ENCODE results near the gene CD2BP2. TPM values are rescaled to one million over a fixed set of nuclear protein-coding genes. Genes with fewer than 3 reads are reported as not detected.

Gene CD2BP2
- total and polyA plus RNA-seq, 8 donors, result 24.8 to 36.5 (median 30.7) TPM

GRCh38 chr16:30381291-30382041 is 26.4 kb upstream of the CD2BP2 start:
- ATAC-seq, result no peak
- no peak for TF ChIP-seq CTCF (IDR thresholded peaks at IDR 0.05)
- intact Hi-C loops (cut with DNase I), result no loop called here
- WGBS, 2 donors, result 81 to 83% methylated on average over 13 of the region's 13 CpGs
- no peak overlapping the region for H3K27ac ChIP-seq
- no peaks in the 10 kb centered on the region for H3K36me3 ChIP-seq
- H3K27me3 ChIP-seq, result no peaks in the 10 kb centered on the region
- no peak for DNase-seq
- no peak overlapping the region for H3K4me3 ChIP-seq
- no peaks in the 10 kb centered on the region for H3K9me3 ChIP-seq
- peaks cover 0 to 4% (median 0%) of the 10 kb centered on the region in 3 donors for H3K4me1 ChIP-seq
- no peak for FAIRE-seq

- intact Hi-C loops (cut with DNase I), result no loop called here
- no peak for TF ChIP-seq CTCF (IDR thresholded peaks at IDR 0.05)
- H3K36me3 ChIP-seq, result no peaks in the 10 kb centered on the region
- no peaks in the 10 kb centered on the region for H3K9me3 ChIP-seq
- H3K27ac ChIP-seq, result no peak overlapping the region
- DNase-seq, result no peak
- no peak for ATAC-seq
- no peak for FAIRE-seq
- H3K4me3 ChIP-seq, result no peak overlapping the region
- peaks cover 0 to 4% (median 0%) of the 10 kb centered on the region in 3 donors for H3K4me1 ChIP-seq
- 86 to 88% methylated on average over 6 of the region's 6 CpGs for WGBS, 2 donors
- H3K27me3 ChIP-seq, result no peaks in the 10 kb centered on the region
Measured at GRCh38 chr16:30380803-30381208, 25.7 kb upstream of the CD2BP2 start.

DNA sequence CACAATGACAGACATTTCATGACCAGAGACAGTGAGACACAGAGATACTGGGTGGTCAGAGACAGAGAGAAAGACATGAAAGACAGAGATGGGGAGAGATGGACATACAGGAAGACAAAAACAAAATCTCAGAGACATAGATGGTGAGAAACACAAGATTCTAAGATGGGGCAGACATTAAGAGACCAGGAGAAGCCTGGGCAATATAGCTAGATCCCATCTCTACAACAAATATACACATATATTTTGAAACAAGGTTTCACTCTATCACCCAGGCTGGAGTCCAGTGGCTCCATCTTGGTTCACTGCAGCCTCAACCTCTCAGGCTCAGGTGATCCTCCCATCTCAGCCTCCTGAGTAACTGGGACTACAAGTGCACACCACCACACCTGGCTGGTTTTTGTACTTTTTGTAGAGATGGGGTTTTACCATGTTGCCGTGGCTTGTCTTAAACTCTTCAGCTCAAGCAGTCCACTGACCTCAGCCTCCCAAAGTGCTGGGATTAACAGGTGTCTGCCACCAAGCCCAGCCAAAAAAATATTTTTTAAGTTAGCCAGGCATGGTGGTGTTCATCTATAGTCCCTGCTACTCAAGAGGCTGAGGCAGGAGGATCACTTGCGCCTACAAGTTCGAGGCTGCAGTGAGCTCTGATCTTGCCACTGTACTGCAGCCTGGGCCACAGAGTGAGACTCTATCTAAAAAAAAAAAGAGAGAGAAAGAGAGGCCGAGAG is 25.1 kb upstream of the CD2BP2 start:
- Histone ChIP-seq H3K4me1 (peaks cover 0 to 4% (median 0%) of the 10 kb centered on the region in 3 donors), H3K27me3 (no peaks in the 10 kb centered on the region), H3K9me3 (no peaks in the 10 kb centered on the region), H3K36me3 (no peaks in the 10 kb centered on the region), H3K27ac (no peak overlapping the region), H3K4me3 (no peak overlapping the region)
- intact Hi-C loops (cut with DNase I), result no loop called here
- no peak for FAIRE-seq
- TF ChIP-seq CTCF (IDR thresholded peaks at IDR 0.05), result no peak
- WGBS, 2 donors, result 94 to 97% methylated on average over 4 of the region's 4 CpGs
- DNase-seq, result no peak
- no peak for ATAC-seq

- intact Hi-C loops (cut with DNase I), result no loop called here
- no peak for FAIRE-seq
- DNase-seq, result no peak
- no peak for ATAC-seq
- Histone ChIP-seq H3K27ac (peak overlapping the region; percentile 94 to 100 (median 98)), H3K4me1 (peaks cover 0 to 4% (median 2%) of the 10 kb centered on the region in 3 donors), H3K4me3 (peak overlapping the region; percentile 8 to 64 (median 36)), H3K9me3 (no peaks in the 10 kb centered on the region), H3K36me3 (no peaks in the 10 kb centered on the region), H3K27me3 (no peaks in the 10 kb centered on the region)
- no peak for TF ChIP-seq CTCF (IDR thresholded peaks at IDR 0.05)
- 28 to 30% methylated on average over 27 of the region's 27 CpGs for whole genome bisulfite sequencing, 2 donors
Measured at GRCh38 chr16:30379158-30379783, 24.2 kb upstream of the CD2BP2 start.
